Measurements from ENCODE around the gene PPARGC1A.

- TF ChIP-seq CTCF (conservative IDR thresholded peaks at IDR 0.05) (no peak), ZFX (IDR thresholded peaks at IDR 0.05) (no peak)
Observed at GRCh38 chr4:23897564-23898109, 7.8 kb upstream of the PPARGC1A start.
